Measurements from ENCODE around the gene NUDT6.

NUDT6 gene

DNA sequence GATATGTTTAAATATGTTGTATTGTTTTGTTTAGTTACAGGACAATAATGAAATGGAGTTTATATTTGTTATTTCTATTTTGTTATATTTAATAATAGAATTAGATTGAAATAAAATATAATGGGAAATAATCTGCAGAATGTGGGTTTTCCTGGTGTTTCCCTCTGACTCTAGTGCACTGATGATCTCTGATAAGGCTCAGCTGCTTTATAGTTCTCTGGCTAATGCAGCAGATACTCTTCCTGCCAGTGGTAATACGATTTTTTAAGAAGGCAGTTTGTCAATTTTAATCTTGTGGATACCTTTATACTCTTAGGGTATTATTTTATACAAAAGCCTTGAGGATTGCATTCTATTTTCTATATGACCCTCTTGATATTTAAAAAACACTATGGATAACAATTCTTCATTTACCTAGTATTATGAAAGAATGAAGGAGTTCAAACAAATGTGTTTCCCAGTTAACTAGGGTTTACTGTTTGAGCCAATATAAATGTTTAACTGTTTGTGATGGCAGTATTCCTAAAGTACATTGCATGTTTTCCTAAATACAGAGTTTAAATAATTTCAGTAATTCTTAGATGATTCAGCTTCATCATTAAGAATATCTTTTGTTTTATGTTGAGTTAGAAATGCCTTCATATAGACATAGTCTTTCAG lies 26.9 kb downstream of the NUDT6 start:
- Histone ChIP-seq H2AFZ (ENCODE audit: low read length) (no peak overlapping the region), H3K4me2 (ENCODE audit: low read depth, low read length, poor library complexity, severe bottlenecking) (no peak overlapping the region), H3K4me3 (ENCODE audit: low read length, poor library complexity, severe bottlenecking) (no peak overlapping the region), H4K20me1 (ENCODE audit: insufficient read depth, low read length, poor library complexity, severe bottlenecking) (no peaks in the 10 kb centered on the region), H3F3A (ENCODE audit: low read depth) (no peaks in the 10 kb centered on the region), H3K9me3 (ENCODE audit: insufficient read depth, low read depth, low read length) (no peaks in the 10 kb centered on the region), H3K9me2 (replicated peaks; ENCODE audit: low read depth, low read length) (no peaks in the 10 kb centered on the region), H3K27me3 (ENCODE audit: insufficient read depth, low read length, poor library complexity, severe bottlenecking) (no peaks in the 10 kb centered on the region), H3K36me3 (ENCODE audit: insufficient read depth, low read length) (no peaks in the 10 kb centered on the region), H3K4me1 (ENCODE audit: insufficient read depth, low read length, poor library complexity, severe bottlenecking) (no peaks in the 10 kb centered on the region), H3K9ac (ENCODE audit: low read depth, low read length, poor library complexity, severe bottlenecking) (no peak overlapping the region), H3K79me2 (ENCODE audit: insufficient read depth, low read length) (no peaks in the 10 kb centered on the region)
- TF ChIP-seq, protein P1, sequence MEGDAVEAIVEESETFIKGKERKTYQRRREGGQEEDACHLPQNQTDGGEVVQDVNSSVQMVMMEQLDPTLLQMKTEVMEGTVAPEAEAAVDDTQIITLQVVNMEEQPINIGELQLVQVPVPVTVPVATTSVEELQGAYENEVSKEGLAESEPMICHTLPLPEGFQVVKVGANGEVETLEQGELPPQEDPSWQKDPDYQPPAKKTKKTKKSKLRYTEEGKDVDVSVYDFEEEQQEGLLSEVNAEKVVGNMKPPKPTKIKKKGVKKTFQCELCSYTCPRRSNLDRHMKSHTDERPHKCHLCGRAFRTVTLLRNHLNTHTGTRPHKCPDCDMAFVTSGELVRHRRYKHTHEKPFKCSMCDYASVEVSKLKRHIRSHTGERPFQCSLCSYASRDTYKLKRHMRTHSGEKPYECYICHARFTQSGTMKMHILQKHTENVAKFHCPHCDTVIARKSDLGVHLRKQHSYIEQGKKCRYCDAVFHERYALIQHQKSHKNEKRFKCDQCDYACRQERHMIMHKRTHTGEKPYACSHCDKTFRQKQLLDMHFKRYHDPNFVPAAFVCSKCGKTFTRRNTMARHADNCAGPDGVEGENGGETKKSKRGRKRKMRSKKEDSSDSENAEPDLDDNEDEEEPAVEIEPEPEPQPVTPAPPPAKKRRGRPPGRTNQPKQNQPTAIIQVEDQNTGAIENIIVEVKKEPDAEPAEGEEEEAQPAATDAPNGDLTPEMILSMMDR (conservative IDR thresholded peaks at IDR 0.05; ENCODE audit: low read length): no peak
- TF ChIP-seq EZH2phosphoT487 (IDR thresholded peaks at IDR 0.05; ENCODE audit: borderline replicate concordance): no peak

- no peaks in the 10 kb centered on the region for H3K27me3 ChIP-seq (ENCODE audit: insufficient read depth, low read length, poor library complexity, severe bottlenecking)
- H3K36me3 ChIP-seq (ENCODE audit: insufficient read depth, low read length): no peaks in the 10 kb centered on the region
- H3K4me3 ChIP-seq (ENCODE audit: low read length, poor library complexity, severe bottlenecking): no peak overlapping the region
- no peaks in the 10 kb centered on the region for H3K9me2 ChIP-seq (replicated peaks; ENCODE audit: low read depth, low read length)
- no peak overlapping the region for H2AFZ ChIP-seq (ENCODE audit: low read length)
- H3K4me2 ChIP-seq (ENCODE audit: low read depth, low read length, poor library complexity, severe bottlenecking): no peak overlapping the region
- TF ChIP-seq EZH2phosphoT487 (IDR thresholded peaks at IDR 0.05; ENCODE audit: borderline replicate concordance): no peak
- TF ChIP-seq, protein P1 (conservative IDR thresholded peaks at IDR 0.05; ENCODE audit: low read length): no peak
- no peaks in the 10 kb centered on the region for H3K9me3 ChIP-seq (ENCODE audit: insufficient read depth, low read depth, low read length)
- no peak overlapping the region for H3K9ac ChIP-seq (ENCODE audit: low read depth, low read length, poor library complexity, severe bottlenecking)
- no peaks in the 10 kb centered on the region for H3K79me2 ChIP-seq (ENCODE audit: insufficient read depth, low read length)
- H3K4me1 ChIP-seq (ENCODE audit: insufficient read depth, low read length, poor library complexity, severe bottlenecking): no peaks in the 10 kb centered on the region
- no peaks in the 10 kb centered on the region for H3F3A ChIP-seq (ENCODE audit: low read depth)
- no peaks in the 10 kb centered on the region for H4K20me1 ChIP-seq (ENCODE audit: insufficient read depth, low read length, poor library complexity, severe bottlenecking)
These were observed 27.6 kb downstream of the NUDT6 start for GRCh38 chr4:122894827-122895226.

DNA sequence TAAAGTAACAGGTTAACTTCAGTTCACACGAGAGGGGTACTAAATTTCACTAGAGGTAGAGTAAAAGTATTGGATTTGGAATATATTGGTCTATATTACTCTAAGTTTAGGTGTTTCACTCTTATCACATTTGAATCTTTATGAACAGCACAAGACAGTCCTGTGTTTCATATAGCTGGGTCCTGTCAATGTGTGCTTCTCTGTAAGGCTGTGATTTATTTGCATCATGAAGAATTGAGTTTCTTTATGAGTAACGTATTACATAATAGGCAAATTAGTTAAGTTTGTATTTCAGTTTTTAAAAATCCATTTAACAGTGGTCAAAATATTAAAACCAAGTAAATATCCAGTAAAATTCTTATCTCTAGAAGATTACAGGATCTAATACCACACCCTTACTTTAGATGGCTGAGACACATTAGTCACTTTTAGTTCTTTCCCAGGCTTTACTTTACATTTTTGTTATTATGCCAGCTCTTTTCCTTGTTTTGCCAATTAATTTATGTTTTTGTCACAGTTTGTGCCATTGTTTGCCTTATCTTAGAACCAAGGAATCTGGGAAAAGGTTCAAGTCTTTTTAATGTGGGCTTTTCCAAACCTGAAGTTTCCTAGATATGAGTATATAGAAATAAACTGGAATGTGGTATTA lies 32.1 kb downstream of the NUDT6 start:
- Histone ChIP-seq H3F3A (ENCODE audit: low read depth) (no peaks in the 10 kb centered on the region), H3K36me3 (ENCODE audit: insufficient read depth, low read length) (no peaks in the 10 kb centered on the region), H3K79me2 (ENCODE audit: insufficient read depth, low read length) (no peaks in the 10 kb centered on the region), H3K4me1 (ENCODE audit: insufficient read depth, low read length, poor library complexity, severe bottlenecking) (no peaks in the 10 kb centered on the region), H2AFZ (ENCODE audit: low read length) (no peak overlapping the region), H3K9ac (ENCODE audit: low read depth, low read length, poor library complexity, severe bottlenecking) (no peak overlapping the region), H4K20me1 (ENCODE audit: insufficient read depth, low read length, poor library complexity, severe bottlenecking) (no peaks in the 10 kb centered on the region), H3K9me3 (ENCODE audit: insufficient read depth, low read depth, low read length) (no peaks in the 10 kb centered on the region), H3K4me2 (ENCODE audit: low read depth, low read length, poor library complexity, severe bottlenecking) (no peak overlapping the region), H3K4me3 (ENCODE audit: low read length, poor library complexity, severe bottlenecking) (no peak overlapping the region), H3K27me3 (ENCODE audit: insufficient read depth, low read length, poor library complexity, severe bottlenecking) (no peaks in the 10 kb centered on the region), H3K9me2 (replicated peaks; ENCODE audit: low read depth, low read length) (no peaks in the 10 kb centered on the region)
- TF ChIP-seq, protein P1 (conservative IDR thresholded peaks at IDR 0.05; ENCODE audit: low read length): no peak
- no peak for TF ChIP-seq EZH2phosphoT487 (IDR thresholded peaks at IDR 0.05; ENCODE audit: borderline replicate concordance)

Data from Loucy (cell line).